IPS-20b (cell line): ENCODE data around the gene MUC15.
A peak's percentile ranks its signal among the peaks of the same experiment; 100 is the strongest.

Experiments
- H3K27ac ChIP-seq: one replicate; pipeline ENCODE4 v1.5.1; 2013; ENCODE audit warnings: low read length
- H3K27me3 ChIP-seq: 2 replicates; pipeline ENCODE4 v1.6.1; 2013; ENCODE audit warnings: mild to moderate bottlenecking, low read length, inconsistent platforms; ENCODE audit not compliant: insufficient read depth
- H3K36me3 ChIP-seq: 2 replicates; pipeline ENCODE4 v1.6.1; 2013; ENCODE audit warnings: low read depth, mild to moderate bottlenecking, inconsistent platforms, low read length, moderate library complexity; ENCODE audit not compliant: insufficient read depth
- H3K4me1 ChIP-seq: 2 replicates; pipeline ENCODE4 v1.6.1; 2013; ENCODE audit warnings: mild to moderate bottlenecking, control low read depth, inconsistent platforms, low read length, moderate library complexity; ENCODE audit not compliant: insufficient read depth
- H3K4me3 ChIP-seq: 2 replicates; pipeline ENCODE4 v1.5.1; 2013; ENCODE audit warnings: mild to moderate bottlenecking, low read length, inconsistent platforms
- H3K9ac ChIP-seq: 2 replicates; pipeline ENCODE4 v1.6.1; 2013; ENCODE audit warnings: low read depth, mild to moderate bottlenecking, inconsistent platforms, low read length, moderate library complexity
- H3K9me3 ChIP-seq: 2 replicates; pipeline ENCODE4 v1.6.1; 2013; ENCODE audit warnings: mild to moderate bottlenecking, low read depth, low read length, inconsistent platforms; ENCODE audit not compliant: insufficient read depth

The MUC15 gene

DNA sequence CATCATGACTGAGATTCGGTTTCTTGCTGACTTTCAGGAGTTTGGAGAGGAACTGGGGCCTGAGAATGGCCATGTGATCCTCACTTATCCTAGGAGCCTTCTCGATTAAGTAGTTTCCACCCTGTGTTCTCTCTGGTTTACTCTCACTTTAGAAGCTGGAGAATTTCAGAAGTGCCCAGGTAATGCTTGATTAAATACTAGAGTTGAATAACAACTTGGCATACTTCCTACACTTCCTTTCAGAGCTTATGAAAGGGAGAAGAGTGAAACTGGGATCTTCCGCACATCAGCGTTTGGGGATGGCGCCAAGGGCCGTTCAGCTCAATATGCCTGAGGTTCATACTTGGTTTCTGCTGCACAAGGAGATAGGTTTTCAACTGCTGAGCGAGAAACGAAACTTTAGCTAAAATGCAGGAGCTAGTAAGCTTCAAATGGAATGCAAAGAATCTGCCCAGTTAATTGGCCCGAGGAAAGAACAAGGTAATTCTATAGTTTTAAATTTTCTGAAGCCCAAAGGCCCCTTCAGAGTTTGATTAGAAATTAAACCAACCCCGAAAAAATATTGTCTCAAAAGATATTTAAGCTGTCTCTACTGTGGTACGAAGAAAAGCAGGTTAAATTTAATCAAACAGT is 823 bp upstream of the MUC15 start:
- H3K36me3 ChIP-seq, result no peaks in the 10 kb centered on the region
- H3K4me1 ChIP-seq, result peaks cover 13% of the 10 kb centered on the region; the same call in 1 of the 2 replicates
- no peaks in the 10 kb centered on the region for H3K27me3 ChIP-seq
- peak overlapping the region; percentile 78 for H3K27ac ChIP-seq
- no peak overlapping the region for H3K4me3 ChIP-seq
- H3K9me3 ChIP-seq, result no peaks in the 10 kb centered on the region
- no peak overlapping the region for H3K9ac ChIP-seq

DNA sequence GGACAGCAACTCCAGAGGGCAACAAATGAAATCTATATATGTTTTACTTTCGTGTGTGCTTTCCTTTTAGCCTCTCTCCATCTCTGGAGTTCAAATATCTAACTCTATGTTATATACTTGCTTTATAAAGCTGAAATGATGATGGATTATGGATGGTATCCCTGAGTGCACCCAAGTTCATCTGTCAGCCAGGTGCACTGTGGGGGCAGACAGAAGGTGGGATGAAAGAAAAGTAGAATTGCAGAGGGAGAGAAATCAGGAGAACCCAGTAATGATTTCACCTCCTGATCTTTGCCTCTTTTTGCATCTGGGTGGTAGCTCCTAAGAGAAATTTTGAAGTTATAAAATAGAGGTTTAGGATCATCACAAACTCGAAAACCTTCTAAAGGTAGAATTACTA is 2.4 kb downstream of the MUC15 start:
- no peaks in the 10 kb centered on the region for H3K27me3 ChIP-seq
- no peaks in the 10 kb centered on the region for H3K36me3 ChIP-seq
- H3K27ac ChIP-seq, result no peak overlapping the region
- no peaks in the 10 kb centered on the region for H3K9me3 ChIP-seq
- no peak overlapping the region for H3K4me3 ChIP-seq
- H3K9ac ChIP-seq, result no peak overlapping the region
- H3K4me1 ChIP-seq, result peaks cover 13% of the 10 kb centered on the region; the same call in 1 of the 2 replicates

GRCh38 chr11:26558190-26558589 is 13.9 kb downstream of the MUC15 start:
- Histone ChIP-seq H3K9ac (no peak overlapping the region), H3K36me3 (no peaks in the 10 kb centered on the region), H3K27me3 (no peaks in the 10 kb centered on the region), H3K4me3 (no peak overlapping the region), H3K4me1 (no peaks in the 10 kb centered on the region), H3K27ac (no peak overlapping the region), H3K9me3 (no peaks in the 10 kb centered on the region)

DNA sequence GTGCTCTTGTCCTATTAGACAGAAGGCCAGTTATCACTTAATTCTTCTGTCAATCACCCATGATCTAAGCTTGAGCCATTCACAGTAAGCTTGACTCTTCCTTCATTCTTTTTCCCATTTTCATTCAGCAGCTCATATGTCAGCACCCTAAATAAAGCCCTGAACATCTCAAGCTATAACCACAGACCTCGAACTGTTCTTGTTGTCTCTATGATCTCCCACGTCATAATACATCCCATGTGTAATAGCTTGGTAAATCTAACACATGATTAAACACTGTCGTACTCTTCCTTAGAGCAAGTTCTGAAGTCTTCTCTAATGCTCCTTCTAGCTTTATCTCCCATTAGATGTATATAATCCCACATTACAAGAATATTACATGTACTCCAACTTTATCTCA is 14.4 kb downstream of the MUC15 start:
- H3K4me1 ChIP-seq, result no peaks in the 10 kb centered on the region
- H3K9ac ChIP-seq, result no peak overlapping the region
- H3K9me3 ChIP-seq, result no peaks in the 10 kb centered on the region
- no peak overlapping the region for H3K4me3 ChIP-seq
- H3K36me3 ChIP-seq, result no peaks in the 10 kb centered on the region
- no peak overlapping the region for H3K27ac ChIP-seq
- H3K27me3 ChIP-seq, result no peaks in the 10 kb centered on the region

GRCh38 chr11:26556582-26556981 is 15.5 kb downstream of the MUC15 start:
- H3K27me3 ChIP-seq, result no peaks in the 10 kb centered on the region
- no peaks in the 10 kb centered on the region for H3K36me3 ChIP-seq
- no peak overlapping the region for H3K27ac ChIP-seq
- no peaks in the 10 kb centered on the region for H3K4me1 ChIP-seq
- H3K9me3 ChIP-seq, result no peaks in the 10 kb centered on the region
- no peak overlapping the region for H3K9ac ChIP-seq
- H3K4me3 ChIP-seq, result no peak overlapping the region

GRCh38 chr11:26554455-26554854 is 17.6 kb downstream of the MUC15 start:
- H3K27me3 ChIP-seq, result no peaks in the 10 kb centered on the region
- no peaks in the 10 kb centered on the region for H3K4me1 ChIP-seq
- H3K27ac ChIP-seq, result no peak overlapping the region
- H3K9ac ChIP-seq, result no peak overlapping the region
- no peaks in the 10 kb centered on the region for H3K36me3 ChIP-seq
- no peak overlapping the region for H3K4me3 ChIP-seq
- H3K9me3 ChIP-seq, result no peaks in the 10 kb centered on the region

DNA sequence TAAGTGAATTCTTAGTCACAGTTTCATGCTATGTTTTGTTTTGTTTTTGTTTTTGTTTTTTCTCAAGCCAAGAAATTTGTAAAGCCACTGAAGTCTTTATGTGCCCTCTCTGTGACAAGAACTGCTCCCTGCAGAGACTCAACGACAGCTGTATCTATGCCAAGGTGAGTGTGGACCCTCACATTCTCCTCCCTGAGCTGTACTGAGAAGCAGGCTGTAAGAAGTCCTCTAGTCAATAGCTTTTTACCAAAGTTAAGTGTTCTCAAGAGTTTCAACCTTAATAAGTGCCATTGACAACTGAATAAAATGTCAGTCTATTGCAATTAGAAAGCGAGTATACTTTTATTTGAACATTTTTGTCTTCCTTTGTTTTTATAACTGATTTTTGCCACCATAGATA is 18.9 kb downstream of the MUC15 start:
- Histone ChIP-seq H3K27me3 (no peaks in the 10 kb centered on the region), H3K9ac (no peak overlapping the region), H3K9me3 (no peaks in the 10 kb centered on the region), H3K4me3 (no peak overlapping the region), H3K4me1 (no peaks in the 10 kb centered on the region), H3K27ac (no peak overlapping the region), H3K36me3 (no peaks in the 10 kb centered on the region)

GRCh38 chr11:26551186-26551801 is 20.8 kb downstream of the MUC15 start:
- Histone ChIP-seq H3K9me3 (no peaks in the 10 kb centered on the region), H3K9ac (no peak overlapping the region), H3K36me3 (no peaks in the 10 kb centered on the region), H3K27ac (no peak overlapping the region), H3K4me3 (no peak overlapping the region), H3K27me3 (no peaks in the 10 kb centered on the region), H3K4me1 (no peaks in the 10 kb centered on the region)

DNA sequence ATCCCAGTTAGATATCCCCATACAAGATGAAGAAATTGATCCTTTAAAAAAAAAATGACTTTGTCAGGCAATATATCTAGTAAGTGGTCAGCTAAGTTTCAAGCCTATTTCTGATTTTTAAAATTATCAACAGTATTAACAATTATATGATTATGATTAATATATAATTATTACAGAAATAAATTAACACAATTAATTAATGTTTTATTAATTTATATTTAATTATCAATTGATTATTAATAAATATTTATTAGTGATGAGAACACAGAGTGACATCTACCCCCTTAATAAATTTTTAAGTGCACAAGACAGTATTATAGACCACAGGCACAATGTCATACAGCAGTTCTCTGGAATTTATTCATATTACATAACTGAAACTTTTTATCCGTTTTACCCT is 22.0 kb downstream of the MUC15 start:
- no peak overlapping the region for H3K4me3 ChIP-seq
- H3K27me3 ChIP-seq, result no peaks in the 10 kb centered on the region
- no peaks in the 10 kb centered on the region for H3K9me3 ChIP-seq
- H3K27ac ChIP-seq, result no peak overlapping the region
- H3K4me1 ChIP-seq, result no peaks in the 10 kb centered on the region
- H3K36me3 ChIP-seq, result no peaks in the 10 kb centered on the region
- no peak overlapping the region for H3K9ac ChIP-seq

DNA sequence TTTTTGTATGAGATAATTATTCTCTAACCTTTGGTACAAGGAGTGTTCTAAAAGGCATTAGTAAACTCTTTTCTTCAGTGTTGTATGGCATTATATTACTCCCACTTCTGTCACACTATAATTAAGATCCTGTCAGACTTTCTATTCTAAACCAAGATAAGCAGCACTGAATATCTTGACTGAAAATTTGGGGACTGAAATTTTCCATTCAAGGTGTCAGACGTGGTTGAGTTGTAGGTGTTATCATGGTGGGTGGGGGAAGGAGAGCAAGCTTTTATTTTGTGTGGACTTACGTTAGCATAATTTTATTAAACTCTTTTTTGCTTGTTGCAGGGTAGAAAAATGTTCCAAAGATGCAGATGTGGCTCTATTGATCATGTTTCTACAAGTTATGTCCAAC is 22.9 kb downstream of the MUC15 start:
- no peaks in the 10 kb centered on the region for H3K27me3 ChIP-seq
- H3K9ac ChIP-seq, result no peak overlapping the region
- H3K4me3 ChIP-seq, result no peak overlapping the region
- H3K9me3 ChIP-seq, result no peaks in the 10 kb centered on the region
- H3K36me3 ChIP-seq, result no peaks in the 10 kb centered on the region
- H3K27ac ChIP-seq, result no peak overlapping the region
- no peaks in the 10 kb centered on the region for H3K4me1 ChIP-seq

DNA sequence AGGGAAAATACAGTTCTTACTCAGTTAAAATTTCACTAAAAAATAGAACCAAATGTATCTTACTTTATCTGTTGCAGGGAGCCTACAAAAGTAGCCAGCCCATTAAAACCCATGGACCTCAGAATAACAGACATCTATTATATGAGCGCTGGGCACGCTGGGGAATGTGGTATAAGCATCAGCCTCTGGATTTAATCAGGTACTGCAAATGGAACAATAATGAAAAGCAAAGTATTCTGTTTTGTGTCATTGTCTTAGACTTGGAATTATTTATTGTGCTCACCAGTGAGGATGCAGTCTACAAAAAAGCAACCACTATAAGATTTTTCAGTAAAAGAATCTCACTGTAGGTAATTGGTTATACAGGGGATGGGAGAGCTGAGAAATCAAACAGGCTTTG is 30.2 kb downstream of the MUC15 start:
- H3K4me1 ChIP-seq, result no peaks in the 10 kb centered on the region
- H3K27ac ChIP-seq, result no peak overlapping the region
- no peaks in the 10 kb centered on the region for H3K9me3 ChIP-seq
- no peak overlapping the region for H3K4me3 ChIP-seq
- no peaks in the 10 kb centered on the region for H3K27me3 ChIP-seq
- no peak overlapping the region for H3K9ac ChIP-seq
- no peaks in the 10 kb centered on the region for H3K36me3 ChIP-seq

- H3K4me3 ChIP-seq, result no peak overlapping the region
- no peaks in the 10 kb centered on the region for H3K27me3 ChIP-seq
- no peak overlapping the region for H3K27ac ChIP-seq
- no peaks in the 10 kb centered on the region for H3K36me3 ChIP-seq
- H3K9me3 ChIP-seq, result no peaks in the 10 kb centered on the region
- no peaks in the 10 kb centered on the region for H3K4me1 ChIP-seq
- H3K9ac ChIP-seq, result no peak overlapping the region
These were observed 32.5 kb downstream of the MUC15 start for GRCh38 chr11:26539517-26539916.
